Measurements from ENCODE around the gene KLK7. TPM values are rescaled to one million over a fixed set of nuclear protein-coding genes. Genes with fewer than 3 reads are reported as not detected.

The KLK7 gene
- total RNA-seq, result not detected
- long read RNA-seq, result 0 reads

- intact Hi-C loops (cut with micrococcal nuclease), result no loop called here
- Histone ChIP-seq H3K36me3 (no peaks in the 10 kb centered on the region), H3K27ac (replicated peaks) (no peak within 1 kb of the TSS), H3K9me3 (replicated peaks) (no peaks in the 10 kb centered on the region), H3K27me3 (ENCODE audit: low read depth) (peaks cover 79% of the 10 kb centered on the region), H3K4me3 (no peak within 1 kb of the TSS), H3K4me1 (no peaks in the 10 kb centered on the region)
- TF ChIP-seq CTCF (IDR thresholded peaks at IDR 0.05; ENCODE audit: borderline replicate concordance), result no peak
- no peak for DNase-seq
These were observed at the start of gene KLK7 for GRCh38 chr19:50983625-50984292. TSS of gene KLK7 (minus strand) at chr19:50983917. CDS start at chr19:50982399, 1,518 bp downstream.

- H3K4me3 ChIP-seq, result no peak overlapping the region
- no peak overlapping the region for H3K27ac ChIP-seq (replicated peaks)
- H3K27me3 ChIP-seq (ENCODE audit: low read depth), result peaks cover 89% of the 10 kb centered on the region
- no peak for DNase-seq
- TF ChIP-seq CTCF (IDR thresholded peaks at IDR 0.05; ENCODE audit: borderline replicate concordance), result no peak
- H3K36me3 ChIP-seq, result no peaks in the 10 kb centered on the region
- intact Hi-C loops (cut with micrococcal nuclease), result no loop called here
- H3K4me1 ChIP-seq, result no peaks in the 10 kb centered on the region
- no peaks in the 10 kb centered on the region for H3K9me3 ChIP-seq (replicated peaks)
These were observed 48.1 kb upstream of the KLK7 start for GRCh38 chr19:51031880-51032225.

- DNase-seq, result no peak
- Histone ChIP-seq H3K4me3 (no peak overlapping the region), H3K27me3 (ENCODE audit: low read depth) (peaks cover 94% of the 10 kb centered on the region), H3K36me3 (no peaks in the 10 kb centered on the region), H3K27ac (replicated peaks) (no peak overlapping the region), H3K4me1 (no peaks in the 10 kb centered on the region), H3K9me3 (replicated peaks) (no peaks in the 10 kb centered on the region)
- no peak for TF ChIP-seq CTCF (IDR thresholded peaks at IDR 0.05; ENCODE audit: borderline replicate concordance)
- intact Hi-C loops (cut with micrococcal nuclease), result no loop called here
These were observed 47.6 kb upstream of the KLK7 start for GRCh38 chr19:51031220-51031879.

- H3K4me1 ChIP-seq, result no peaks in the 10 kb centered on the region
- TF ChIP-seq CTCF (IDR thresholded peaks at IDR 0.05; ENCODE audit: borderline replicate concordance), result no peak
- no peak for DNase-seq
- no peaks in the 10 kb centered on the region for H3K36me3 ChIP-seq
- no peak overlapping the region for H3K27ac ChIP-seq (replicated peaks)
- intact Hi-C loops (cut with micrococcal nuclease), result no loop called here
- H3K9me3 ChIP-seq (replicated peaks), result no peaks in the 10 kb centered on the region
- no peak overlapping the region for H3K4me3 ChIP-seq
- H3K27me3 ChIP-seq (ENCODE audit: low read depth), result peaks cover 95% of the 10 kb centered on the region
These were observed 46.9 kb upstream of the KLK7 start for GRCh38 chr19:51030631-51031030.

GRCh38 chr19:51029718-51030117 is 46.0 kb upstream of the KLK7 start:
- TF ChIP-seq CTCF (IDR thresholded peaks at IDR 0.05; ENCODE audit: borderline replicate concordance), result no peak

More at GRCh38 chr19:51029718-51030117, 46.0 kb upstream of the KLK7 start:
- Histone ChIP-seq H3K9me3 (replicated peaks) (no peaks in the 10 kb centered on the region), H3K4me3 (no peak overlapping the region), H3K27ac (replicated peaks) (no peak overlapping the region), H3K27me3 (ENCODE audit: low read depth) (peaks cover 95% of the 10 kb centered on the region), H3K36me3 (no peaks in the 10 kb centered on the region), H3K4me1 (no peaks in the 10 kb centered on the region)
- no peak for DNase-seq
- intact Hi-C loops (cut with micrococcal nuclease), result no loop called here

Data from left ventricle myocardium inferior (tissue), 1 donor.